GM21390 (cell line): ENCODE measurements around the gene HMGA1.
"Not testable (repeated sequence)": the region's sequence is repeated elsewhere in the genome, so short reads cannot be mapped to it uniquely, and the experiment has no call there.

Experiments
- ATAC-seq: cut with Tn5 transposase; IDR thresholded peaks from one replicate; pipeline ENCODE4 v1.9.1; 2021; ENCODE audit not compliant: unreplicated experiment

The HMGA1 gene

GRCh38 chr6:34259529-34260069, 22.9 kb downstream of the HMGA1 start:
- no peak for ATAC-seq

GRCh38 chr6:34260576-34261267, 24.0 kb downstream of the HMGA1 start:
- ATAC-seq = no peak

GRCh38 chr6:34263484-34263883, 26.8 kb downstream of the HMGA1 start:
- ATAC-seq = not testable (repeated sequence)

GRCh38 chr6:34267746-34268145, 31.1 kb downstream of the HMGA1 start:
- no peak for ATAC-seq

- not testable (repeated sequence) for ATAC-seq
These were observed 32.5 kb downstream of the HMGA1 start for GRCh38 chr6:34269132-34269531.

GRCh38 chr6:34269658-34270341, 33.1 kb downstream of the HMGA1 start:
- ATAC-seq = not testable (repeated sequence)

- no peak for ATAC-seq
These were observed 35.6 kb downstream of the HMGA1 start for GRCh38 chr6:34272013-34272926.

GRCh38 chr6:34273242-34273805, 36.7 kb downstream of the HMGA1 start:
- ATAC-seq = no peak

- no peak for ATAC-seq
These were observed 37.5 kb downstream of the HMGA1 start for GRCh38 chr6:34274129-34274528.

GRCh38 chr6:34275128-34275804, 38.6 kb downstream of the HMGA1 start:
- no peak for ATAC-seq

GRCh38 chr6:34276191-34276590, 39.5 kb downstream of the HMGA1 start:
- no peak for ATAC-seq

GRCh38 chr6:34276881-34277762, 40.4 kb downstream of the HMGA1 start:
- ATAC-seq = no peak

GRCh38 chr6:34277763-34278112, 41.1 kb downstream of the HMGA1 start:
- ATAC-seq = no peak

GRCh38 chr6:34278833-34279232, 42.2 kb downstream of the HMGA1 start:
- no peak for ATAC-seq

GRCh38 chr6:34280216-34280615, 43.5 kb downstream of the HMGA1 start:
- no peak for ATAC-seq

- ATAC-seq = no peak
These were observed 45.1 kb downstream of the HMGA1 start for GRCh38 chr6:34281702-34282334.

GRCh38 chr6:34284563-34285447, 48.1 kb downstream of the HMGA1 start:
- no peak for ATAC-seq
